CD4-positive, alpha-beta T cell treated with Interleukin-12 subunit alpha and Interleukin-12 subunit beta, for 1 hour (primary cell): Measurements from ENCODE around the gene TMEM87A.
"Not testable (repeated sequence)": the region's sequence is repeated elsewhere in the genome, so short reads cannot be mapped to it uniquely, and the experiment has no call there.

Source experiments
- DNase-seq: peaks from one replicate; pipeline ENCODE4 v3.0.0-alpha.2; 2020

The TMEM87A gene

GRCh38 chr15:42272939-42273899 is at the start of gene TMEM87A, which contains the start of gene GANC:
Gene TMEM87A (minus strand): TSS chr15:42273433. CDS start chr15:42273398, 35 bp downstream.
Gene GANC (plus strand): TSS chr15:42273201. CDS start chr15:42274482, 1,281 bp downstream.
- peak; percentile 96 for DNase-seq

GRCh38 chr15:42319206-42319605 is 46.0 kb upstream of the TMEM87A start:
- DNase-seq, result no peak

GRCh38 chr15:42316282-42316805 is 43.1 kb upstream of the TMEM87A start:
- DNase-seq, result not testable (repeated sequence)

- DNase-seq, result no peak
Measured at GRCh38 chr15:42315521-42315920, 42.3 kb upstream of the TMEM87A start.

- DNase-seq, result no peak
Measured at GRCh38 chr15:42314818-42315217, 41.6 kb upstream of the TMEM87A start.

GRCh38 chr15:42313463-42313862 is 40.2 kb upstream of the TMEM87A start:
- no peak for DNase-seq

GRCh38 chr15:42306681-42307080 is 33.4 kb upstream of the TMEM87A start:
- no peak for DNase-seq

- DNase-seq, result not testable (repeated sequence)
Measured at GRCh38 chr15:42301004-42301403, 27.8 kb upstream of the TMEM87A start.

GRCh38 chr15:42289166-42289565 is 15.9 kb upstream of the TMEM87A start:
- no peak for DNase-seq

- DNase-seq, result no peak
Measured at GRCh38 chr15:42287931-42288330, 14.7 kb upstream of the TMEM87A start.

- DNase-seq, result no peak
Measured at GRCh38 chr15:42286445-42287029, 13.3 kb upstream of the TMEM87A start.

GRCh38 chr15:42285034-42285433 is 11.8 kb upstream of the TMEM87A start:
- DNase-seq, result no peak

- DNase-seq, result no peak
Measured at GRCh38 chr15:42284551-42284950, 11.3 kb upstream of the TMEM87A start.

- no peak for DNase-seq
Measured at GRCh38 chr15:42283671-42284070, 10.4 kb upstream of the TMEM87A start.

- no peak for DNase-seq
Measured at GRCh38 chr15:42282926-42283325, 9.7 kb upstream of the TMEM87A start.

- no peak for DNase-seq
Measured at GRCh38 chr15:42282344-42282743, 9.1 kb upstream of the TMEM87A start.

- no peak for DNase-seq
Measured at GRCh38 chr15:42279234-42279723, 6.0 kb upstream of the TMEM87A start.

GRCh38 chr15:42276762-42277161 is 3.5 kb upstream of the TMEM87A start:
- DNase-seq, result no peak

- DNase-seq, result no peak
Measured at GRCh38 chr15:42275780-42276391, 2.7 kb upstream of the TMEM87A start.

GRCh38 chr15:42274702-42274989 is 1.4 kb upstream of the TMEM87A start:
- no peak for DNase-seq

- DNase-seq, result peak; percentile 61
Measured at GRCh38 chr15:42273900-42274701, 868 bp upstream of the TMEM87A start.

- no peak for DNase-seq
Measured at GRCh38 chr15:42270996-42271395, 2.2 kb downstream of the TMEM87A start.

GRCh38 chr15:42270551-42270950 is 2.7 kb downstream of the TMEM87A start:
- DNase-seq, result no peak
